DOHH2 (cell line): ENCODE results near the gene ATP5F1D.
A peak's percentile ranks its signal among the peaks of the same experiment; 100 is the strongest.

Experiments used
- H3F3A ChIP-seq: fragments of 200-600 bp; sonication (generic), shearing (Covaris generic); 2 replicates; pipeline ENCODE4 v1.6.0; 2016; ENCODE audit warnings: antibody characterized with exemption, mild to moderate bottlenecking; ENCODE audit not compliant: control insufficient read depth, insufficient read depth
- H3K27ac ChIP-seq: fragments of 200-600 bp; sonication (generic); 2 replicates; pipeline ENCODE4 v1.5.1; 2014; ENCODE audit warnings: low read depth, mild to moderate bottlenecking, low read length, moderate library complexity
- H3K27me3 ChIP-seq: fragments of 200-600 bp; sonication (generic); 2 replicates; pipeline ENCODE4 v1.6.1; 2014; ENCODE audit warnings: mild to moderate bottlenecking, low read length, mixed read lengths; ENCODE audit not compliant: control insufficient read depth
- H3K36me3 ChIP-seq: fragments of 200-600 bp; sonication (generic); 2 replicates; pipeline ENCODE4 v1.6.1; 2014; ENCODE audit warnings: mild to moderate bottlenecking, low read length, moderate library complexity, mixed read lengths; ENCODE audit not compliant: control insufficient read depth
- H3K4me1 ChIP-seq: fragments of 200-600 bp; sonication (generic); 2 replicates; pipeline ENCODE4 v1.6.1; 2014; ENCODE audit warnings: mild to moderate bottlenecking, low read length, mixed read lengths; ENCODE audit not compliant: control insufficient read depth
- H3K4me2 ChIP-seq: fragments of 200-600 bp; sonication (generic); 2 replicates; pipeline ENCODE4 v1.6.0; 2014; ENCODE audit warnings: mild to moderate bottlenecking, low read length, moderate library complexity
- H3K4me3 ChIP-seq: fragments of 200-600 bp; sonication (generic); 2 replicates; pipeline ENCODE4 v1.5.1; 2014; ENCODE audit warnings: mild to moderate bottlenecking, low read length, mixed read lengths
- H3K79me2 ChIP-seq: fragments of 200-600 bp; sonication (generic); 2 replicates; pipeline ENCODE4 v1.6.1; 2014; ENCODE audit warnings: mild to moderate bottlenecking, low read length, mixed read lengths; ENCODE audit not compliant: control insufficient read depth
- H3K9me2 ChIP-seq: fragments of 200-600 bp; sonication (generic); replicated peaks from 2 replicates; pipeline ENCODE4 v1.6.1; 2014; ENCODE audit warnings: mild to moderate bottlenecking, low read length, mixed read lengths; ENCODE audit not compliant: control insufficient read depth
- H3K9me3 ChIP-seq: fragments of 200-600 bp; sonication (generic); 2 replicates; pipeline ENCODE4 v1.6.1; 2014; ENCODE audit warnings: antibody characterized with exemption, low read length, mixed read lengths; ENCODE audit not compliant: control insufficient read depth, insufficient read depth
- H4K20me1 ChIP-seq: fragments of 200-600 bp; sonication (generic); 2 replicates; pipeline ENCODE4 v1.6.0; 2014; ENCODE audit warnings: low read depth, mild to moderate bottlenecking, antibody characterized with exemption, low read length, moderate library complexity; ENCODE audit not compliant: control insufficient read depth, insufficient read depth
- EZH2phosphoT487 ChIP-seq: fragments of 200-600 bp; sonication (generic); IDR thresholded peaks from 2 replicates; pipeline ENCODE4 v1.6.1; 2017; ENCODE audit warnings: borderline replicate concordance, mild to moderate bottlenecking, antibody characterized with exemption, low read length, moderate library complexity, mixed read lengths
- TF ChIP-seq, protein P1 (sequence below): fragments of 200-600 bp; sonication (generic); IDR thresholded peaks from one replicate; pipeline ENCODE4 v1.5.1; 2014; ENCODE audit warnings: antibody characterized with exemption, mild to moderate bottlenecking, low read depth, low read length; ENCODE audit not compliant: poor library complexity, severe bottlenecking

Gene ATP5F1D

DNA sequence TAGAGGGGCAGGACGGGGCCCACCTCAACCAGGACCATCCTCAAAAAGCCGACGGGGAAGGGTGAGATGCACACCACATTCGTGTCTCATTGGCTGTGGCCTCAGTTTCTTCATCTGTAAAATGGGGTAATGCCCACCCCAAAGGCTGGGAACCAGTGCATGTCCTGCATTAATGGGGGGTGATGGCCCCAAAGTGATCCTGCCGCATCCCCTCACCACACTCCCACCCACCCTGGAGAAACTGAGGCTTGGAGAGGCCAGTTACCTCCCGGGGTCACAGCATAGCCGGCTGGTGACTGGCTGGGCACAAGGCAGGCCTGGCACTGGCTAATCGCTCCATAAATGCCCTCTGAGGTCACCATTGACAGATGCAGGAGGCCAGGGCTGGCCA lies 6.2 kb downstream of the ATP5F1D start:
- TF ChIP-seq, protein P1, sequence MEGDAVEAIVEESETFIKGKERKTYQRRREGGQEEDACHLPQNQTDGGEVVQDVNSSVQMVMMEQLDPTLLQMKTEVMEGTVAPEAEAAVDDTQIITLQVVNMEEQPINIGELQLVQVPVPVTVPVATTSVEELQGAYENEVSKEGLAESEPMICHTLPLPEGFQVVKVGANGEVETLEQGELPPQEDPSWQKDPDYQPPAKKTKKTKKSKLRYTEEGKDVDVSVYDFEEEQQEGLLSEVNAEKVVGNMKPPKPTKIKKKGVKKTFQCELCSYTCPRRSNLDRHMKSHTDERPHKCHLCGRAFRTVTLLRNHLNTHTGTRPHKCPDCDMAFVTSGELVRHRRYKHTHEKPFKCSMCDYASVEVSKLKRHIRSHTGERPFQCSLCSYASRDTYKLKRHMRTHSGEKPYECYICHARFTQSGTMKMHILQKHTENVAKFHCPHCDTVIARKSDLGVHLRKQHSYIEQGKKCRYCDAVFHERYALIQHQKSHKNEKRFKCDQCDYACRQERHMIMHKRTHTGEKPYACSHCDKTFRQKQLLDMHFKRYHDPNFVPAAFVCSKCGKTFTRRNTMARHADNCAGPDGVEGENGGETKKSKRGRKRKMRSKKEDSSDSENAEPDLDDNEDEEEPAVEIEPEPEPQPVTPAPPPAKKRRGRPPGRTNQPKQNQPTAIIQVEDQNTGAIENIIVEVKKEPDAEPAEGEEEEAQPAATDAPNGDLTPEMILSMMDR = no peak
- no peak for TF ChIP-seq EZH2phosphoT487
- Histone ChIP-seq H3K9me3 (no peaks in the 10 kb centered on the region), H3K36me3 (peaks cover 53% of the 10 kb centered on the region), H3F3A (peaks cover 15% of the 10 kb centered on the region), H3K27ac (peak overlapping the region; percentile 74), H3K4me1 (peaks cover 48% of the 10 kb centered on the region), H3K9me2 (no peaks in the 10 kb centered on the region), H3K79me2 (peaks cover 60% of the 10 kb centered on the region), H3K27me3 (no peaks in the 10 kb centered on the region), H3K4me3 (peak overlapping the region; percentile 83), H4K20me1 (no peaks in the 10 kb centered on the region), H3K4me2 (peak overlapping the region; percentile 91)

DNA sequence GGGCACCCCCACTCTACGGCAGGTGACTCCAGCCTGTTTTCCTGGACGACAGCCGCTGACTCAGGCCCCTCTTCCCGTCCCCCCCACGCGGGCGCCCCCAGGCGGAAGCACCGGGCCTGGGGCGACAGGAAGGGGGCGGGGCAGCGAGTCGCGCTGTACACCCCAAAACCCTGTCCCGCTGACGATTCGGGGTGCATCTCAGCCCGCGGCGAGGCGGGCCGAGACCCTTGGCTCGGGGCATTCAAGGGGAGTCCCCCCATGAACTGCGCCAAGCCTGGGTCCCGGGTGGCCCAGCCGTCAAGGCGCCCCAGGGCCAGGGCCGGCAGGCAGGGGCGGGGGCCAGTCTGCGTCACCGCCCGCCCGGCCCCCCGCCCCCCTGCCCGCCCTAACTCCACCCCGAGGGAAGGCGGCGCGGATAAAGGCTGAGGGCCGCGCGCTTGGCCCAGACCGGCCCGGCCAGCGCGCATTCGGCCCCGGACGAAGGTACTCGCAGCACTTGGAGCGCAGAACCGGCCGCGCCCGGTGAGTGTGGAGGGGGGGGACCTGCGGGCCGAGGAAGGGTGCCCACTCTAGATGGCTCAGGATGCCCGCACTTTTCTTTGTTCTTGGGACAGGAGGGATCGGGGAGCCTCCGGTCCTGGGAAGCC lies 6.7 kb downstream of the ATP5F1D start, which contains the start of gene MIDN:
Gene MIDN, plus strand, starts transcription at position 445 of the 647 bp plus-strand sequence. CDS start 1,714 bp downstream, outside the sequence.
- Histone ChIP-seq H3K4me2 (peak within 1 kb of the TSS; percentile 91), H3K79me2 (peaks cover 60% of the 10 kb centered on the region), H3K9me3 (no peaks in the 10 kb centered on the region), H3K4me3 (peak within 1 kb of the TSS; percentile 83), H3K4me1 (peaks cover 48% of the 10 kb centered on the region), H3K27me3 (no peaks in the 10 kb centered on the region), H3F3A (peaks cover 11% of the 10 kb centered on the region), H3K36me3 (peaks cover 58% of the 10 kb centered on the region), H4K20me1 (no peaks in the 10 kb centered on the region), H3K27ac (peak within 1 kb of the TSS; percentile 74), H3K9me2 (no peaks in the 10 kb centered on the region)
- TF ChIP-seq, protein P1 = peak; percentile 56
- TF ChIP-seq EZH2phosphoT487 = no peak

DNA sequence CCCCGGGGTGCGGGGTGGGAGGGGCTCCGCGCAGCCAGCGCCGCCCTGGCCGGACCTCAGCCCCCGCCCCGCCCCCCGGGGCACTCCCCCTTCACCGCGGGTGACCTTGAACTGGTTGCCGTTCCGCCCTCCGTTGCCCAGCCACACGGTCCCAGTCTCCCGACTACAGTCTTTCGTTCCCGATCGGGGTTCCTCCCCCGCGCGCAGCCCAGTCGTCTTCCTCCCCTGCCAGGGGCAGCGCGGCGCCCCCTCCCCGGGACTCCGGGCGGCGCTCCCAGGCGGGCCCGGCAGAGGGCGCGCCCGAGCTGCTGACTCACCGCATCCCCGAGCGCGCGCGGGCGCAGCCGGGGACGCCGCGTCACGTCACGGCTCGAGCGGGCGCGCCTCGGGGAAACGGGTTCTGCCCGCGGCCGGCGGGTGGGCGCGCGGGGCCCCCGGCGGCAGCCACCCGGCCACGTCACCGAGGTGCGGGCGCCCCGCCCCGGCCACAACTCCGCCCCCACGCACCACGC lies 7.3 kb downstream of the ATP5F1D start:
- no peak for TF ChIP-seq EZH2phosphoT487
- TF ChIP-seq, protein P1 = peak; percentile 90

More for the DNA sequence above, 7.3 kb downstream of the ATP5F1D start:
- peaks cover 16% of the 10 kb centered on the region for H3F3A ChIP-seq
- peak overlapping the region; percentile 91 for H3K4me2 ChIP-seq
- peaks cover 48% of the 10 kb centered on the region for H3K4me1 ChIP-seq
- peaks cover 60% of the 10 kb centered on the region for H3K36me3 ChIP-seq
- peaks cover 61% of the 10 kb centered on the region for H3K79me2 ChIP-seq
- no peaks in the 10 kb centered on the region for H3K27me3 ChIP-seq
- no peaks in the 10 kb centered on the region for H3K9me3 ChIP-seq
- H3K27ac ChIP-seq = peak overlapping the region; percentile 74
- H4K20me1 ChIP-seq = 0 out of 2 replicates have a peak, but pooled peaks cover 5% of the 10 kb centered on the region
- peak overlapping the region; percentile 83 for H3K4me3 ChIP-seq
- H3K9me2 ChIP-seq = no peaks in the 10 kb centered on the region
